ENCODE results near the gene FOXC1.

FOXC1 gene

DNA sequence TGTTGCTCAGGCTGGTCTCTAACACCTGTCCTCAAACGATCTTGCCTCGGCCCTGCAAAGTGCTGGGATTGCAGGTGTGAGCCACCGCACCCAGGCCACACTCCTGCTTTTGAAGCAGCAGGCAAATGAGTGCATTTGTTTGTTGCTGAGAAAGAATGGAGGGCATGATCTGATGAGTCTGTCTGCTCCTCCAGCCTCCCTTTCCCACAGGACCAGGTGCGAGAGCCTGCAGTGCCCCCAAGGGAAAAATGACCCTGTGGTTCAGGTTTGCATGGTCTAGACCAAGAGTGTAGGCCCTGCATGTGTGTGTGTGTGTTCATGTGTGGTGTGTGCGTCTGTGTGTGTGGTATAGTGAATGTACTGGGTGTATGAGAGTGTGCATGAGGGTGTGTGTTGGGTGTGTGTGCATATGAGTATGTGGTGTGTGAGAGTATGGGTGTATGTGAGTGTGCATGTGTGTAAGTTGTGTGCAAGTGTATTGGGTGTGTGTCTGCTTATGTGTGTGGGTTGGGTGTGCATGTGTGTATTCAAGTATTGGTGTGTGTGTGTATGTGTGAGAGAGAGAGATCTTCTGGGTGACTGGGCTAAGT is 22.8 kb upstream of the FOXC1 start:
- Histone ChIP-seq H3K4me1 (ENCODE audit: control insufficient read depth, insufficient read depth, low read length) (no peaks in the 10 kb centered on the region), H3K4me3 (ENCODE audit: low read length) (no peak overlapping the region), H3K9me3 (ENCODE audit: control insufficient read depth, low read length) (no peaks in the 10 kb centered on the region), H3K9ac (ENCODE audit: low read length) (no peak overlapping the region), H3K36me3 (ENCODE audit: control insufficient read depth, insufficient read depth, low read length) (no peaks in the 10 kb centered on the region), H3K27me3 (ENCODE audit: control insufficient read depth, insufficient read depth, low read length) (no peaks in the 10 kb centered on the region)

- Histone ChIP-seq H3K9ac (ENCODE audit: low read length) (no peak overlapping the region), H3K9me3 (ENCODE audit: control insufficient read depth, low read length) (no peaks in the 10 kb centered on the region), H3K4me1 (ENCODE audit: control insufficient read depth, insufficient read depth, low read length) (no peaks in the 10 kb centered on the region), H3K4me3 (ENCODE audit: low read length) (no peak overlapping the region), H3K36me3 (ENCODE audit: control insufficient read depth, insufficient read depth, low read length) (no peaks in the 10 kb centered on the region), H3K27me3 (ENCODE audit: control insufficient read depth, insufficient read depth, low read length) (no peaks in the 10 kb centered on the region)
Observed at GRCh38 chr6:1587546-1587945, 22.2 kb upstream of the FOXC1 start.

GRCh38 chr6:1587977-1588376 is 21.7 kb upstream of the FOXC1 start:
- no peaks in the 10 kb centered on the region for H3K36me3 ChIP-seq (ENCODE audit: control insufficient read depth, insufficient read depth, low read length)
- H3K9me3 ChIP-seq (ENCODE audit: control insufficient read depth, low read length): no peaks in the 10 kb centered on the region
- no peak overlapping the region for H3K9ac ChIP-seq (ENCODE audit: low read length)
- no peak overlapping the region for H3K4me3 ChIP-seq (ENCODE audit: low read length)
- peaks cover 1% of the 10 kb centered on the region for H3K27me3 ChIP-seq (ENCODE audit: control insufficient read depth, insufficient read depth, low read length)
- no peaks in the 10 kb centered on the region for H3K4me1 ChIP-seq (ENCODE audit: control insufficient read depth, insufficient read depth, low read length)

GRCh38 chr6:1589208-1589607 is 20.5 kb upstream of the FOXC1 start:
- peaks cover 13% of the 10 kb centered on the region for H3K27me3 ChIP-seq (ENCODE audit: control insufficient read depth, insufficient read depth, low read length)
- no peaks in the 10 kb centered on the region for H3K9me3 ChIP-seq (ENCODE audit: control insufficient read depth, low read length)
- H3K9ac ChIP-seq (ENCODE audit: low read length): no peak overlapping the region
- H3K36me3 ChIP-seq (ENCODE audit: control insufficient read depth, insufficient read depth, low read length): no peaks in the 10 kb centered on the region
- H3K4me1 ChIP-seq (ENCODE audit: control insufficient read depth, insufficient read depth, low read length): no peaks in the 10 kb centered on the region
- no peak overlapping the region for H3K4me3 ChIP-seq (ENCODE audit: low read length)

GRCh38 chr6:1590580-1590979 is 19.1 kb upstream of the FOXC1 start:
- H3K27me3 ChIP-seq (ENCODE audit: control insufficient read depth, insufficient read depth, low read length): peaks cover 27% of the 10 kb centered on the region
- H3K4me1 ChIP-seq (ENCODE audit: control insufficient read depth, insufficient read depth, low read length): no peaks in the 10 kb centered on the region
- H3K36me3 ChIP-seq (ENCODE audit: control insufficient read depth, insufficient read depth, low read length): no peaks in the 10 kb centered on the region
- no peak overlapping the region for H3K9ac ChIP-seq (ENCODE audit: low read length)
- no peak overlapping the region for H3K4me3 ChIP-seq (ENCODE audit: low read length)
- H3K9me3 ChIP-seq (ENCODE audit: control insufficient read depth, low read length): no peaks in the 10 kb centered on the region

DNA sequence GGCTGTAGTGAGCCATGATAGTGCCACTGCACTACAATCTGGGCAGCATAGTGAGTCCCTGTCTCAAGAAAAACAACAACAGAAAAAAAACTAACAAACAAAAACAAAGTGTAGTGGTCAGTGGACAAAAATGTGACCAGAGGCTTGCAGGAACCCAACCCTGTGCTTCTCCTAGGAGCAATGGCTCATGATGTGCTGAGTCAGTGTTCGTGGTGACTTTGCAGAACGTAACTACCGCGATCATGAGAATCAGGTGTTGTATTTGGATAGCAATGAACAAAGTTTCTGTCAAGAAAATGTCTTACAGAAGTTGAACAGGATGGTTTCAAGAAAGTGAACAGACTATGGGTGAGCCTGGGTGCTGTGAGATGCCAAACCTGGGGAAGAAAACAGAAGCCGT is 18.5 kb upstream of the FOXC1 start:
- peaks cover 33% of the 10 kb centered on the region for H3K27me3 ChIP-seq (ENCODE audit: control insufficient read depth, insufficient read depth, low read length)

GRCh38 chr6:1591926-1592325 is 17.8 kb upstream of the FOXC1 start:
- Histone ChIP-seq H3K27me3 (ENCODE audit: control insufficient read depth, insufficient read depth, low read length) (peaks cover 40% of the 10 kb centered on the region), H3K9ac (ENCODE audit: low read length) (no peak overlapping the region), H3K36me3 (ENCODE audit: control insufficient read depth, insufficient read depth, low read length) (no peaks in the 10 kb centered on the region), H3K4me3 (ENCODE audit: low read length) (no peak overlapping the region), H3K4me1 (ENCODE audit: control insufficient read depth, insufficient read depth, low read length) (peaks cover 9% of the 10 kb centered on the region), H3K9me3 (ENCODE audit: control insufficient read depth, low read length) (no peaks in the 10 kb centered on the region)

More for the DNA sequence above, 18.5 kb upstream of the FOXC1 start:
- Histone ChIP-seq H3K9ac (ENCODE audit: low read length) (no peak overlapping the region), H3K9me3 (ENCODE audit: control insufficient read depth, low read length) (no peaks in the 10 kb centered on the region), H3K4me1 (ENCODE audit: control insufficient read depth, insufficient read depth, low read length) (peaks cover 6% of the 10 kb centered on the region), H3K4me3 (ENCODE audit: low read length) (no peak overlapping the region), H3K36me3 (ENCODE audit: control insufficient read depth, insufficient read depth, low read length) (no peaks in the 10 kb centered on the region)

DNA sequence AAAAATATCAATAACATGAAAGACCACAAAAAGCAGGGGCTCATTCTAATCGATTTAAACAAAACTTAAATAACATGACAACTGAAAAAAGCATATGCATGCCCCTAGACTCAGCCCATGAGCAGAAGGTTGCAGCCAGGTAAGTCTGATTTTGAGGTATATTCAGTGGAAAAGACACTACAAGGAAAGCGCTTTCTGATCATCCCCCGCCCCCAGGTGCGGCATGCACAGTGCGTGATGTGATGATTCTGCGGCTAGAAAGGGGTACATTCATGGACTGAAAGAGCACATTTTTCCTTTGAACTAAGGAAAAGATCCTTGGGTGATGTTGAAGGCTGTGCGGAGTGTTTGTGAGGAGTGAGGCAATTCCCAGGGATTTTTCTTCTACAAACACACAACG is 16.9 kb upstream of the FOXC1 start:
- H3K36me3 ChIP-seq (ENCODE audit: control insufficient read depth, insufficient read depth, low read length): no peaks in the 10 kb centered on the region
- H3K4me3 ChIP-seq (ENCODE audit: low read length): no peak overlapping the region
- peaks cover 9% of the 10 kb centered on the region for H3K4me1 ChIP-seq (ENCODE audit: control insufficient read depth, insufficient read depth, low read length)
- peaks cover 49% of the 10 kb centered on the region for H3K27me3 ChIP-seq (ENCODE audit: control insufficient read depth, insufficient read depth, low read length)
- H3K9ac ChIP-seq (ENCODE audit: low read length): no peak overlapping the region
- H3K9me3 ChIP-seq (ENCODE audit: control insufficient read depth, low read length): no peaks in the 10 kb centered on the region

- H3K4me3 ChIP-seq (ENCODE audit: low read length): no peak overlapping the region
- H3K9ac ChIP-seq (ENCODE audit: low read length): no peak overlapping the region
- H3K9me3 ChIP-seq (ENCODE audit: control insufficient read depth, low read length): no peaks in the 10 kb centered on the region
- no peaks in the 10 kb centered on the region for H3K36me3 ChIP-seq (ENCODE audit: control insufficient read depth, insufficient read depth, low read length)
- H3K27me3 ChIP-seq (ENCODE audit: control insufficient read depth, insufficient read depth, low read length): peaks cover 55% of the 10 kb centered on the region
- peaks cover 9% of the 10 kb centered on the region for H3K4me1 ChIP-seq (ENCODE audit: control insufficient read depth, insufficient read depth, low read length)
Observed at GRCh38 chr6:1593286-1593957, 16.3 kb upstream of the FOXC1 start.

- Histone ChIP-seq H3K9ac (ENCODE audit: low read length) (no peak overlapping the region), H3K27me3 (ENCODE audit: control insufficient read depth, insufficient read depth, low read length) (peaks cover 60% of the 10 kb centered on the region), H3K9me3 (ENCODE audit: control insufficient read depth, low read length) (no peaks in the 10 kb centered on the region), H3K36me3 (ENCODE audit: control insufficient read depth, insufficient read depth, low read length) (no peaks in the 10 kb centered on the region), H3K4me3 (ENCODE audit: low read length) (no peak overlapping the region), H3K4me1 (ENCODE audit: control insufficient read depth, insufficient read depth, low read length) (peaks cover 9% of the 10 kb centered on the region)
Observed at GRCh38 chr6:1593958-1594314, 15.8 kb upstream of the FOXC1 start.

DNA sequence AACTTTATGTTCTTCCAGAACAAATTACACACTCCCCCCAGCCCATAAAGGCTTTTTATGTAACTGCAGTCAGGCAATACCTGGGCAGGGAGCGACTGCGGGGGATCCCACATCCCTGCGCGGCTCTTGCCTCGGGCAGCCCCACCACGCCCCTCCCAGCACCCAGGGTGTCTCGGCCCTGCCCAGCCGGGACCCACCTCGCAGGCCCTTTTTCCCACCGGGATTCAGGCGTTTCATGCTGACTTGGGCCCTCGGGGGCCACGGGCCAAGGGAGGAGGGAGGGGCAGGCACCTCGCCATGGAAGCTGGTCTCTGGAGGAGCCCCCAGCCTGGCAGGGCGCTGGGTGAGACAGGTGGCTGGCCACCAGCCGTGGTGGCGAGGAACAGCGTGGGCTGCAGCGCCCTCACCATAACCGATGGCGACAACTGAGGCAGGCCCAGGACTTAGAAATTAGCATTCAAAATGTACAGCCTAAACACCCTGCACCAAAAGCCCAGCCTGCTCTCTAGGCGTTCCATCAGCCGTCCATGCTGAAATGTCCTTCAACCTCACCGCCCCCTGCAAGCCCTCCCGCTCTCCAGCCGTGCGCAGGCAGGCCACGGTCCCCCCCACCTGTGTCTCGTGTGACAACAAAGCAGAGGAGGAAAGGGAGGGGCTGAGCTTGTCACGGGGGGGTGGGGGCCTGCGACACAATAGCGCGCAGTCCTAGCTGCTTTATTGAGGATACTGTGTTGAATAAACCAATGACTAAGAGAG is 15.1 kb upstream of the FOXC1 start:
- no peaks in the 10 kb centered on the region for H3K36me3 ChIP-seq (ENCODE audit: control insufficient read depth, insufficient read depth, low read length)
- H3K4me3 ChIP-seq (ENCODE audit: low read length): no peak overlapping the region
- H3K9me3 ChIP-seq (ENCODE audit: control insufficient read depth, low read length): no peaks in the 10 kb centered on the region
- H3K4me1 ChIP-seq (ENCODE audit: control insufficient read depth, insufficient read depth, low read length): peaks cover 9% of the 10 kb centered on the region
- H3K27me3 ChIP-seq (ENCODE audit: control insufficient read depth, insufficient read depth, low read length): peaks cover 67% of the 10 kb centered on the region
- H3K9ac ChIP-seq (ENCODE audit: low read length): no peak overlapping the region

- H3K36me3 ChIP-seq (ENCODE audit: control insufficient read depth, insufficient read depth, low read length): no peaks in the 10 kb centered on the region
- peaks cover 9% of the 10 kb centered on the region for H3K4me1 ChIP-seq (ENCODE audit: control insufficient read depth, insufficient read depth, low read length)
- no peak overlapping the region for H3K9ac ChIP-seq (ENCODE audit: low read length)
- no peaks in the 10 kb centered on the region for H3K9me3 ChIP-seq (ENCODE audit: control insufficient read depth, low read length)
- peaks cover 75% of the 10 kb centered on the region for H3K27me3 ChIP-seq (ENCODE audit: control insufficient read depth, insufficient read depth, low read length)
- no peak overlapping the region for H3K4me3 ChIP-seq (ENCODE audit: low read length)
Observed at GRCh38 chr6:1595271-1596087, 14.2 kb upstream of the FOXC1 start.

All from mucosa of stomach (tissue), 1 donor.